PC-3 (cell line): ENCODE data around the gene KIF5A.

ENCODE experiments used
- EZH2 ChIP-seq: fragments of 300-600 bp; sonication (generic); IDR thresholded peaks from one replicate; pipeline ENCODE4 v1.6.1; 2017; ENCODE audit warnings: antibody characterized with exemption, mild to moderate bottlenecking, low read length; ENCODE audit not compliant: unreplicated experiment
- EZH2phosphoT487 ChIP-seq: fragments of 300-600 bp; sonication (generic); IDR thresholded peaks from 2 replicates; pipeline ENCODE4 v1.6.1; 2018; ENCODE audit warnings: mild to moderate bottlenecking, antibody characterized with exemption, low read length, borderline replicate concordance
- TF ChIP-seq, protein P1 (sequence below): fragments of 300-600 bp; sonication (generic); conservative IDR thresholded peaks from 2 replicates; pipeline ENCODE4 v1.5.1; 2017; ENCODE audit warnings: antibody characterized with exemption, low read depth, mild to moderate bottlenecking, low read length

DNA sequence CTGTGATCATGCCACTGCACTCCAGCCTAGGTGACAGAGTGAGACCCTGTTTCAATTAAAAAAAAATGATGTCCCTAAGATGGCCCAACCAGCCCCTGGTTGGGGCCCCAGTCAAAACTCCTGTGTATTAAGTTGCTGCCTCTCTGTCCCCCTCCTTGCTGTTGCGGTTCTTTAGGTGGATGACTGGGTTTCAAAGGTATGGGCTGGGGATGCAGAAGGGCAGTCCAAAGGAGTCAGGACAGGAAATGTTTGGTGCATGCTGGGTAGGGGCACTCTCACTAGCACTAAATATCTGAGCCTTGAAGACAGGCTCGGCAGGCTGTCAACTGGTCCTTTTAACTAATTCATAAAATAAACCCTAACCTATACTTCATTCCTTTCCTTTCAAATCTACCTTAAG, 29.2 kb downstream of the KIF5A start:
- TF ChIP-seq, protein P1, sequence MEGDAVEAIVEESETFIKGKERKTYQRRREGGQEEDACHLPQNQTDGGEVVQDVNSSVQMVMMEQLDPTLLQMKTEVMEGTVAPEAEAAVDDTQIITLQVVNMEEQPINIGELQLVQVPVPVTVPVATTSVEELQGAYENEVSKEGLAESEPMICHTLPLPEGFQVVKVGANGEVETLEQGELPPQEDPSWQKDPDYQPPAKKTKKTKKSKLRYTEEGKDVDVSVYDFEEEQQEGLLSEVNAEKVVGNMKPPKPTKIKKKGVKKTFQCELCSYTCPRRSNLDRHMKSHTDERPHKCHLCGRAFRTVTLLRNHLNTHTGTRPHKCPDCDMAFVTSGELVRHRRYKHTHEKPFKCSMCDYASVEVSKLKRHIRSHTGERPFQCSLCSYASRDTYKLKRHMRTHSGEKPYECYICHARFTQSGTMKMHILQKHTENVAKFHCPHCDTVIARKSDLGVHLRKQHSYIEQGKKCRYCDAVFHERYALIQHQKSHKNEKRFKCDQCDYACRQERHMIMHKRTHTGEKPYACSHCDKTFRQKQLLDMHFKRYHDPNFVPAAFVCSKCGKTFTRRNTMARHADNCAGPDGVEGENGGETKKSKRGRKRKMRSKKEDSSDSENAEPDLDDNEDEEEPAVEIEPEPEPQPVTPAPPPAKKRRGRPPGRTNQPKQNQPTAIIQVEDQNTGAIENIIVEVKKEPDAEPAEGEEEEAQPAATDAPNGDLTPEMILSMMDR = no peak
- TF ChIP-seq EZH2 (no peak), EZH2phosphoT487 (no peak)
